NAMALWA (cell line): ENCODE results near the gene LRRC3.

Experiments
- DNase-seq: peaks from one replicate; pipeline ENCODE4 v3.0.0-alpha.2; 2015; ENCODE audit warnings: low spot score

The LRRC3 gene

GRCh38 chr21:44458971-44459711, 3.8 kb downstream of the LRRC3 start:
- no peak for DNase-seq

GRCh38 chr21:44459712-44460440, 4.6 kb downstream of the LRRC3 start:
- DNase-seq: no peak

GRCh38 chr21:44460441-44460755, 5.1 kb downstream of the LRRC3 start:
- DNase-seq: no peak

- DNase-seq: no peak
These were observed 5.7 kb downstream of the LRRC3 start for GRCh38 chr21:44461005-44461404.

GRCh38 chr21:44461464-44462001, 6.2 kb downstream of the LRRC3 start:
- DNase-seq: no peak

- DNase-seq: no peak
These were observed 7.0 kb downstream of the LRRC3 start for GRCh38 chr21:44462086-44462833.

GRCh38 chr21:44462834-44463200, 7.5 kb downstream of the LRRC3 start:
- DNase-seq: no peak

GRCh38 chr21:44463724-44464123, 8.4 kb downstream of the LRRC3 start:
- no peak for DNase-seq

GRCh38 chr21:44464351-44464750, 9.0 kb downstream of the LRRC3 start:
- DNase-seq: no peak

- DNase-seq: no peak
These were observed 11.1 kb downstream of the LRRC3 start for GRCh38 chr21:44466351-44466954.

GRCh38 chr21:44466996-44467858, 11.9 kb downstream of the LRRC3 start:
- DNase-seq: no peak

GRCh38 chr21:44467859-44468195, 12.5 kb downstream of the LRRC3 start:
- no peak for DNase-seq

GRCh38 chr21:44471341-44471740, 16.0 kb downstream of the LRRC3 start:
- no peak for DNase-seq

- DNase-seq: no peak
These were observed 16.7 kb downstream of the LRRC3 start for GRCh38 chr21:44471996-44472395.

GRCh38 chr21:44473915-44474555, 18.7 kb downstream of the LRRC3 start:
- no peak for DNase-seq

GRCh38 chr21:44475266-44475845, 20.0 kb downstream of the LRRC3 start:
- no peak for DNase-seq

GRCh38 chr21:44477131-44477530, 21.8 kb downstream of the LRRC3 start:
- no peak for DNase-seq

- DNase-seq: no peak
These were observed 22.4 kb downstream of the LRRC3 start for GRCh38 chr21:44477712-44478111.

GRCh38 chr21:44478124-44478800, 23.0 kb downstream of the LRRC3 start:
- DNase-seq: no peak

- no peak for DNase-seq
These were observed 23.5 kb downstream of the LRRC3 start for GRCh38 chr21:44478801-44479167.
